Left cardiac atrium (tissue), 4 donors: ENCODE data around the gene YY1. TPM values are rescaled to one million over a fixed set of nuclear protein-coding genes. Genes with fewer than 3 reads are reported as not detected.

Source experiments
- ATAC-seq, 2 donors: fragments of 200-7000 bp; cut with Tn5 transposase; one replicate each; pipeline ENCODE4 v1.9.1; 2020; ENCODE audit warnings: mild to moderate bottlenecking in 2 of 2, moderate library complexity in 2 of 2
- DNase-seq: peaks from one replicate; pipeline ENCODE4 v3.0.0-alpha.2; 2020
- intact Hi-C, 2 donors: fragments of 100-400 bp; cut with DNase I; formaldehyde crosslinking; loops; one replicate each; pipeline versions ENCODE4 v1.14.1 to v1.15.1; 2022 to 2023
- microRNA-seq, 2 donors: library from miRNA; unstranded; fragments of <30 nt; microRNA quantifications; one replicate each; pipeline ENCODE4 v1.2.0, GENCODE V29; 2020
- total RNA-seq, 2 donors: library from RNA; stranded (reverse); fragmentation: NEBNext Ultra II Directional; extraction: Animal tissue kit (Norgen Biotek cat#: 25700); gene quantifications; one replicate each; pipeline ENCODE4 v1.2.1, GENCODE V29; 2021
- donor health status: DM: no; HTN: yes; CAD: no.
- donor health status: DM: no; HTN: yes; CAD: no; lungs with severe emphysema.
- donor health status: DM: yes; HTN: yes; CAD: no.
- donor health status: Dilated cardiomyopathy.

YY1 gene
- total RNA-seq, 2 donors from 2014 or later: 41.0 to 45.7 TPM

- intact Hi-C loops: no loop called here
- no peak for DNase-seq
- no peak for ATAC-seq
These were observed 83.4 kb downstream of the YY1 start for GRCh38 chr14:100322138-100322957.

GRCh38 chr14:100323121-100323941 lies 84.4 kb downstream of the YY1 start, which contains the start of gene SLC25A47:
SLC25A47 (plus strand) TSS chr14:100323339; CDS start chr14:100323415, 76 bp downstream.
- ATAC-seq: no peak
- no peak for DNase-seq
- intact Hi-C loops: no loop called here

GRCh38 chr14:100323942-100324307 lies 85.0 kb downstream of the YY1 start:
- intact Hi-C loops: no loop called here
- DNase-seq (no peak), ATAC-seq (peak in 1 of 2 donors; percentile 29)

DNA sequence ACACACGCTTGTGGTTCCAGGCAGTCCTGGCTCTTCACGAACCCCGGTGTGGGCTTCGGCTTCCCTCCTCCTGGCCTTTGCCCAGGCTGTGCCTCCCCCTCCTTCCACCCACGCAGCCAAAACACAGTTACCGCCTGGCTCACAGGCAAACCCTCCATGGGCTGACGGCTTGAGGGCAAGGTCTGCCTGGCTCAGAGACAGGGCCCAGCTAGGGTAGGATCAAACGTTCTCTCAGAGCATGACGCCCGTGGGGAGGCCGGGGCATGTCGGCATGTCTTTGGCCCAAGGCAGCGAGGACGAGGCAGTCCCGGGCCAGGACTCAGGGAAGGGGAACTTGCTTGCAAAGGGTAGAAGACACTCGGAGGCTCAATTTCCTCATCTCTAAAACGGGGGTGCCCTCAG lies 86.3 kb downstream of the YY1 start:
- ATAC-seq (peak in 1 of 2 donors; percentile 59), DNase-seq (no peak)
- intact Hi-C loops: no loop called here

DNA sequence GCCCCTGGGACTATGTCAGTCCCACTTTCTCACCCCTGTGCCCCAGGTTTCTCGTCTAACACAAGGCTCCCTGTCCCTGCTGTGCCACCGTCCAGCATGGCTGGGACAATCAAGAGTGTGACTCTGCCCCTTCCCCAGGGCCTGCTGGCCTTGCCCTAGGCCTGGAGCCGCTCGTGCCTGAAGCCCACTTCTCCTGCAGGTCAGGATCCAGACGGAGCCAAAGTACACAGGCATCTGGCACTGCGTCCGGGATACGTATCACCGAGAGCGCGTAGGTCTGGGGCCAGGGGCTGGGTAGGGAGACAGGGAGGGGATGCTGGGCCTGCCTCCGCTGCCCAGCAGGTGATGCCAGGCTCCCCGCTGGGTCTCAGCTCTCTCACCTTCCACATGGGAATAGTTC lies 87.0 kb downstream of the YY1 start:
- no peak for DNase-seq
- intact Hi-C loops: no loop called here

GRCh38 chr14:100327128-100327527 lies 88.2 kb downstream of the YY1 start:
- DNase-seq (no peak), ATAC-seq (no peak)
- intact Hi-C loops: no loop called here

More for the DNA sequence above, 87.0 kb downstream of the YY1 start:
- no peak for ATAC-seq

- DNase-seq: no peak
- no peak for ATAC-seq
- intact Hi-C loops: no loop called here
These were observed 89.7 kb downstream of the YY1 start for GRCh38 chr14:100328495-100329163.

GRCh38 chr14:100329233-100330006 lies 90.5 kb downstream of the YY1 start:
- ATAC-seq (no peak), DNase-seq (no peak)
- intact Hi-C loops: no loop called here

DNA sequence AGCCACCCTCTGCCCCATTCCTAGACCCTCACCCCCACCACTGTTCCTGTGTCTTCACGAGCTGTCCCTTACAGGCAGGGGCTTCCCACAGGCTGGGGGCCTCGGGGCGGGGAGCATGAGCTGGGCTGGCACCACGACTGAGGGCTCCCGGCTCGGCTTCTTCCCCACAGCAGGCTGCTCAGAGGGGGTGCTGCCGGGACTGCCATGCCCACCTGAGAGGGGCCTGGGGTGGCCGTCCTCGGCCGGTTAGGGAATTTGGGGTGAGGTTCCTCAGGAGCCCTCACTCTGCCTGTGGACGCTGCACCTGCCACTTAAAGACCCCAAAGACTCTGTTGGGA lies 91.0 kb downstream of the YY1 start:
- no peak for DNase-seq
- ATAC-seq: no peak
- intact Hi-C loops: no loop called here

- DNase-seq: no peak
- intact Hi-C loops: no loop called here
- ATAC-seq: no peak
These were observed 91.5 kb downstream of the YY1 start for GRCh38 chr14:100330388-100330931.

GRCh38 chr14:100332071-100332639 lies 93.2 kb downstream of the YY1 start:
- ATAC-seq (no peak), DNase-seq (no peak)
- intact Hi-C loops: no loop called here

Small RNA genes within 50 kb of the gene (microRNA-seq; reads per million reads assigned to microRNA genes)
- gene MIR345 (56.7 to 62.3 reads per million in 2 donors), gene MIR6764 (0 to 0.20 reads per million in 2 donors)

Other genes starting within 250 kb of the YY1 start
- 10 to 100 TPM; 48.3 to 58.8 TPM for gene EVL, start 173.7 kb upstream of the YY1 start, total RNA-seq
- under 1 TPM in 1 of 2 donors, not detected in 1; 0.18 TPM for gene DEGS2, start 79.5 kb upstream of the YY1 start, total RNA-seq
- 10 to 100 TPM; 19.7 to 22.1 TPM for gene SLC25A29, start 67.3 kb downstream of the YY1 start, total RNA-seq
- gene SLC25A47, start 84.2 kb downstream of the YY1 start, total RNA-seq: not detected
- 1 to 10 TPM; 5.2 to 5.9 TPM for gene WDR25, start 137.3 kb downstream of the YY1 start, total RNA-seq